COLO668 (cell line): Measurements from ENCODE around the gene LCN6.

Experiments
- DNase-seq: peaks from one replicate; lab custom pipeline; 2025; ENCODE audit not compliant: unreplicated experiment; lab: John Stamatoyannopoulos, UW

LCN6 gene

GRCh38 chr9:136694163-136694871 is 54.0 kb downstream of the LCN6 start:
- peak; percentile 86 for DNase-seq
